K562 (cell line): ENCODE results near the gene KIAA1958. TPM values are rescaled to one million over a fixed set of nuclear protein-coding genes. Genes with fewer than 3 reads are reported as not detected.
A peak's percentile ranks its signal among the peaks of the same experiment; 100 is the strongest.

ENCODE experiments used
- CHD1 ChIP-seq: fragments of 200-600 bp; sonication (generic); IDR thresholded peaks from one replicate; pipeline ENCODE4 v1.6.1; 2012; ENCODE audit warnings: mild to moderate bottlenecking, moderate library complexity, low read length, inconsistent platforms
- polyA plus RNA-seq, 8 experiments: library from polyadenylated mRNA; depleted of rRNA in 4 of 8; stranded (reverse) in 5 of 8; unstranded in 3 of 8; fragments of >200 nt; fragmentation: Nextera tagmentation in 2 of 8; fragmentation: Illumina TruSeq in 1 of 8; extraction: Ambion mirVana in 2 of 8; extraction: Trizol in 1 of 8; gene quantifications; 2 replicates each; pipeline versions ENCODE4 v1.2.1 to v1.2.3, GENCODE V29; 2011 to 2014; ENCODE audit warnings: inconsistent platforms in 1 of 8, missing spikeins in 1 of 8
- total RNA-seq, 7 experiments: library from RNA; depleted of rRNA in 6 of 7; stranded (reverse); fragments of >200 nt in 6 of 7; fragmentation: Illumina TruSeq in 2 of 7; extraction: Trizol in 2 of 7; gene quantifications; 2 replicates each; pipeline versions ENCODE4 v1.2.1 to v1.2.3, GENCODE V29; 2011 to 2021; ENCODE audit warnings: low replicate concordance in 1 of 7
- TF ChIP-seq, protein P1 (sequence below): sonication (generic); formaldehyde crosslinking; IDR thresholded peaks from 2 replicates; pipeline ENCODE4 v1.8.0; 2022; ENCODE audit warnings: mild to moderate bottlenecking, missing genetic modification reagents, borderline replicate concordance
- TF ChIP-seq, protein P2 (sequence below), 2 experiments: fragments of 450-650 bp; IDR thresholded peaks; 2 replicates each; pipeline ENCODE4 v1.6.1; 2016; ENCODE audit warnings: mild to moderate bottlenecking in 2 of 2, borderline replicate concordance in 1 of 2, low read depth in 1 of 2, moderate library complexity in 1 of 2
- TF ChIP-seq, protein P3 (sequence below): IDR thresholded peaks from 2 replicates; pipeline ENCODE4 v1.6.1; 2016; ENCODE audit warnings: missing genetic modification characterization, missing compliant biosample characterization
- TF ChIP-seq, protein P4 (sequence below): sonication (generic); formaldehyde crosslinking; IDR thresholded peaks from 2 replicates; pipeline ENCODE4 v1.5.0; 2020; ENCODE audit warnings: missing genetic modification reagents

The KIAA1958 gene
- total and polyA plus RNA-seq, 9 of the 15 experiments (the other 6 are each of a cell fraction or from before 2014, with no cell fraction given): 1.1 to 16.0 (median 10.1) TPM

DNA sequence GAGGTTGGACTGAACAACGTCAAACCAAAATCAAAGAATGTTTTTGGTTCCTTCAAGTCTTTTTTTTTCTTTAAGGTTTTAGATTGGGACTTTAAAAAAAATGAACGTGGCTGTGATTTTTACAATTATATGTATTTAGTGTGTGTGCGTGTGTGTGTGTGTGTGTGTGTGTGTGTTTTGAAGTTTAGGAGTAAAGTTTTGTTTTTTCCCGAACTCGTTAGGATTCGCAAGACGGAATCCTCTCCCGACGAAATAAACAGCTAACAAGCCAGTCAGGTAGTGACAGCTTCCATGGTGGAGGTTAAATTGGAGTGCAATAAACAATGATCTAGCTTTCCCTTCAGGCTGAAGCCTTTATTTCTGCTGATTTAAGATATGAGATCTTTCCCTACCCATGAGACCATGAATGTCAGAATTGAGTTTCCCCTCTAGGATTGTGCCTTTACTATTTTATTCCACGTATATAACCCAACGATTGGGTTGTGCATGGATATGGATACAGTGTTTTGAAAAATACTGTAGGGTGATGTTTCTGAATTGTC is 1.2 kb downstream of the KIAA1958 start (continued):
- TF ChIP-seq, protein P1, sequence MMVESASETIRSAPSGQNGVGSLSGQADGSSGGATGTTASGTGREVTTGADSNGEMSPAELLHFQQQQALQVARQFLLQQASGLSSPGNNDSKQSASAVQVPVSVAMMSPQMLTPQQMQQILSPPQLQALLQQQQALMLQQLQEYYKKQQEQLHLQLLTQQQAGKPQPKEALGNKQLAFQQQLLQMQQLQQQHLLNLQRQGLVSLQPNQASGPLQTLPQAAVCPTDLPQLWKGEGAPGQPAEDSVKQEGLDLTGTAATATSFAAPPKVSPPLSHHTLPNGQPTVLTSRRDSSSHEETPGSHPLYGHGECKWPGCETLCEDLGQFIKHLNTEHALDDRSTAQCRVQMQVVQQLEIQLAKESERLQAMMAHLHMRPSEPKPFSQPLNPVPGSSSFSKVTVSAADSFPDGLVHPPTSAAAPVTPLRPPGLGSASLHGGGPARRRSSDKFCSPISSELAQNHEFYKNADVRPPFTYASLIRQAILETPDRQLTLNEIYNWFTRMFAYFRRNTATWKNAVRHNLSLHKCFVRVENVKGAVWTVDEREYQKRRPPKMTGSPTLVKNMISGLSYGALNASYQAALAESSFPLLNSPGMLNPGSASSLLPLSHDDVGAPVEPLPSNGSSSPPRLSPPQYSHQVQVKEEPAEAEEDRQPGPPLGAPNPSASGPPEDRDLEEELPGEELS (CRISPR knock-in tag): no peak
- peak; percentile 3 for TF ChIP-seq CHD1
- TF ChIP-seq, protein P2, sequence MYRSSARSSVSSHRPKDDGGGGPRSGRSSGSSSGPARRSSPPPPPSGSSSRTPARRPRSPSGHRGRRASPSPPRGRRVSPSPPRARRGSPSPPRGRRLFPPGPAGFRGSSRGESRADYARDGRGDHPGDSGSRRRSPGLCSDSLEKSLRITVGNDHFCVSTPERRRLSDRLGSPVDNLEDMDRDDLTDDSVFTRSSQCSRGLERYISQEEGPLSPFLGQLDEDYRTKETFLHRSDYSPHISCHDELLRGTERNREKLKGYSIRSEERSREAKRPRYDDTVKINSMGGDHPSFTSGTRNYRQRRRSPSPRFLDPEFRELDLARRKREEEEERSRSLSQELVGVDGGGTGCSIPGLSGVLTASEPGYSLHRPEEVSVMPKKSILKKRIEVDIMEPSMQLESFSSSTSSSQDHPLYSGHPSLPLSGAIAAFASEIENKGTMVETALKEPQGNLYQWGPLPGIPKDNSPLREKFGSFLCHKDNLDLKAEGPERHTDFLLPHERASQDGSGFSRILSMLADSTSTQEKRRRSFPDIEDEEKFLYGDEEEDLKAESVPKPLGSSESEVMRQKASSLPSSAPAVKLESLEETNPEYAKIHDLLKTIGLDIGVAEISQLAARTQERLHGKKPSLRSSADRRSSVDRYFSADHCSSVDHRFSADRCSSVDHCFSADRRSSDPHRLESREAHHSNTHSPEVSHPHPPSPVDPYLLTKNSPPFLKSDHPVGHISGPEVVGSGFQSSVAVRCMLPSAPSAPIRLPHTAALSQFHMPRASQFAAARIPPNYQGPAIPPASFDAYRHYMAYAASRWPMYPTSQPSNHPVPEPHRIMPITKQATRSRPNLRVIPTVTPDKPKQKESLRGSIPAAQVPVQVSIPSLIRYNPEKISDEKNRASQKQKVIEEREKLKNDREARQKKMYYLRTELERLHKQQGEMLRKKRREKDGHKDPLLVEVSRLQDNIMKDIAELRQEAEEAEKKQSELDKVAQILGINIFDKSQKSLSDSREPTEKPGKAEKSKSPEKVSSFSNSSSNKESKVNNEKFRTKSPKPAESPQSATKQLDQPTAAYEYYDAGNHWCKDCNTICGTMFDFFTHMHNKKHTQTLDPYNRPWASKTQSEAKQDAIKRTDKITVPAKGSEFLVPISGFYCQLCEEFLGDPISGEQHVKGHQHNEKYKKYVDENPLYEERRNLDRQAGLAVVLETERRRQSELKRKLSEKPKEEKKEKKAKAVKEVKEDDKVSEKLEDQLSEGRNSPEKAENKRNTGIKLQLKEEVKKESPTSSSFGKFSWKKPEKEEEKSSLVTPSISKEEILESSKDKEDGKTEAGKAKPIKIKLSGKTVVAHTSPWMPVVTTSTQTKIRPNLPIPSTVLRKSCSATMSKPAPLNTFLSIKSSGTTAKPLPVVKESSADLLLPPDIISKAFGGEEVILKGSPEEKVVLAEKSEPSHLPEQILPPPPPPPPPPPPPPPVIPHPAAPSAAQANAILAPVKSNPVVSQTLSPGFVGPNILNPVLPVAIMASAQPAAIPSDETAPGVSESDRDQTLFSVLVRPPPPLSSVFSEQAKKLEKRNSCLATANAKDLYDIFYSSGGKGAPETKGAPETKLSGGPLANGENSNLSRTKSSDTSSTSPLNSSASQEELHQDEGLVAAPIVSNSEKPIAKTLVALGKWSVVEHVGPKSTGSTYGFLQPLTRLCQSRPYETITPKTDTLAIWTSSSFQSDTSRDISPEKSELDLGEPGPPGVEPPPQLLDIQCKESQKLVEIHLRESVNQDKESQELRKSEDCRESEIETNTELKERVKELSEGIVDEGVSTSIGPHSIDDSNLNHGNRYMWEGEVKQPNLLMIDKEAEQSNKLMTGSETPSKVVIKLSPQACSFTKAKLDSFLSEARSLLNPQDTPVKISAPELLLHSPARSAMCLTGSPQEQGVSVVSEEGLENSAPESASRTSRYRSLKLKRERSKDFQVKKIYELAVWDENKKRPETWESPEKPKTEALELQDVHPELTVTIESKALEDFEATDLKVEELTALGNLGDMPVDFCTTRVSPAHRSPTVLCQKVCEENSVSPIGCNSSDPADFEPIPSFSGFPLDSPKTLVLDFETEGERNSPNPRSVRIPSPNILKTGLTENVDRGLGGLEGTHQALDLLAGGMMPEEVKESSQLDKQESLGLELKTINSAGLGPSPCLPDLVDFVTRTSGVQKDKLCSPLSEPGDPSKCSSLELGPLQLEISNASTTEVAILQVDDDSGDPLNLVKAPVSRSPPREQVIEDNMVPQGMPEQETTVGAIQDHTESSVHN (IDR thresholded peaks at IDR 0.05; ENCODE audit: borderline replicate concordance in 1 of 2, low read depth in 1 of 2): no peak
- TF ChIP-seq, protein P3, sequence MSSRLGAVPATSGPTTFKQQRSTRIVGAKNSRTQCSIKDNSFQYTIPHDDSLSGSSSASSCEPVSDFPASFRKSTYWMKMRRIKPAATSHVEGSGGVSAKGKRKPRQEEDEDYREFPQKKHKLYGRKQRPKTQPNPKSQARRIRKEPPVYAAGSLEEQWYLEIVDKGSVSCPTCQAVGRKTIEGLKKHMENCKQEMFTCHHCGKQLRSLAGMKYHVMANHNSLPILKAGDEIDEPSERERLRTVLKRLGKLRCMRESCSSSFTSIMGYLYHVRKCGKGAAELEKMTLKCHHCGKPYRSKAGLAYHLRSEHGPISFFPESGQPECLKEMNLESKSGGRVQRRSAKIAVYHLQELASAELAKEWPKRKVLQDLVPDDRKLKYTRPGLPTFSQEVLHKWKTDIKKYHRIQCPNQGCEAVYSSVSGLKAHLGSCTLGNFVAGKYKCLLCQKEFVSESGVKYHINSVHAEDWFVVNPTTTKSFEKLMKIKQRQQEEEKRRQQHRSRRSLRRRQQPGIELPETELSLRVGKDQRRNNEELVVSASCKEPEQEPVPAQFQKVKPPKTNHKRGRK (tag): no peak
- TF ChIP-seq, protein P4, sequence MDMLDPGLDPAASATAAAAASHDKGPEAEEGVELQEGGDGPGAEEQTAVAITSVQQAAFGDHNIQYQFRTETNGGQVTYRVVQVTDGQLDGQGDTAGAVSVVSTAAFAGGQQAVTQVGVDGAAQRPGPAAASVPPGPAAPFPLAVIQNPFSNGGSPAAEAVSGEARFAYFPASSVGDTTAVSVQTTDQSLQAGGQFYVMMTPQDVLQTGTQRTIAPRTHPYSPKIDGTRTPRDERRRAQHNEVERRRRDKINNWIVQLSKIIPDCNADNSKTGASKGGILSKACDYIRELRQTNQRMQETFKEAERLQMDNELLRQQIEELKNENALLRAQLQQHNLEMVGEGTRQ: no peak
